H1 (cell line): ENCODE measurements around the gene MEIOSIN. TPM values are rescaled to one million over a fixed set of nuclear protein-coding genes. Genes with fewer than 3 reads are reported as not detected.
"Not testable (repeated sequence)": the region's sequence is repeated elsewhere in the genome, so short reads cannot be mapped to it uniquely, and the experiment has no call there.

Experiments used
- CTCF ChIA-PET: fragments of 300-600 bp; sonication (Branson Sonifier 250); formaldehyde crosslinking; loops from one replicate; lab custom pipeline; 2021; ENCODE audit not compliant: partially characterized antibody; lab: Charles Lee
- POLR2A ChIA-PET: fragments of 300-600 bp; sonication (Branson Sonifier 250); formaldehyde crosslinking; loops from one replicate; lab custom pipeline; 2021; ENCODE audit warnings: inconsistent platforms; ENCODE audit not compliant: partially characterized antibody; lab: Charles Lee
- DNase-seq, 2 experiments: peaks; one replicate each; pipeline versions ENCODE4 v3.0.0 to v3.0.0-alpha.2; 2010 to 2022; ENCODE audit warnings: low spot score in 2 of 2, low read depth in 1 of 2, mixed read lengths in 1 of 2
- FAIRE-seq: peaks from 2 replicates; lab custom pipeline; 2011; peaks lifted over from hg19 to GRCh38; lab: Jason Lieb, UNC
- H2AFZ ChIP-seq: 2 replicates; pipeline ENCODE4 v1.8.1; 2012; ENCODE audit warnings: low read length, inconsistent platforms
- H2AK5ac ChIP-seq: 2 replicates; pipeline ENCODE4 v1.6.1; 2013; ENCODE audit warnings: low read depth, low read length
- H2BK120ac ChIP-seq: replicated peaks from 2 replicates; pipeline ENCODE3; 2013; ENCODE audit warnings: low read depth, low read length, inconsistent platforms
- H2BK12ac ChIP-seq: 2 replicates; pipeline ENCODE4 v1.6.1; 2013; ENCODE audit warnings: low read depth, low read length
- H2BK15ac ChIP-seq: 2 replicates; pipeline ENCODE4 v1.6.1; 2013; ENCODE audit warnings: low read length
- H2BK20ac ChIP-seq: 2 replicates; pipeline ENCODE4 v1.6.1; 2013; ENCODE audit warnings: low read length
- H2BK5ac ChIP-seq: 2 replicates; pipeline ENCODE4 v1.6.1; 2013; ENCODE audit warnings: low read depth, low read length
- H3K14ac ChIP-seq: 2 replicates; pipeline ENCODE4 v1.6.1; 2013; ENCODE audit warnings: inconsistent platforms; ENCODE audit not compliant: insufficient read length
- H3K18ac ChIP-seq: 2 replicates; pipeline ENCODE4 v1.6.1; 2013; ENCODE audit warnings: low read length; ENCODE audit errors: extremely low read depth
- H3K23ac ChIP-seq: 2 replicates; pipeline ENCODE4 v1.6.1; 2013; ENCODE audit warnings: inconsistent platforms; ENCODE audit not compliant: insufficient read length
- H3K23me2 ChIP-seq: 2 replicates; pipeline ENCODE4 v1.6.1; 2013; ENCODE audit warnings: low read depth, low read length
- H3K27ac ChIP-seq: 2 replicates; pipeline ENCODE4 v1.6.1; 2011; ENCODE audit warnings: low read depth, low read length, inconsistent platforms
- H3K27me3 ChIP-seq, 4 experiments: replicated peaks in 1 of 4; 1 replicate in 1 of 4; 2 replicates in 3 of 4; pipeline versions ENCODE4 v1.6.1 to v1.8.1; 2011 to 2013; ENCODE audit warnings: low read length in 3 of 4, mild to moderate bottlenecking in 3 of 4, inconsistent platforms in 2 of 4, mixed read lengths in 2 of 4, moderate library complexity in 1 of 4; ENCODE audit not compliant: control insufficient read depth in 3 of 4, insufficient read depth in 3 of 4; ENCODE audit errors: extremely low read depth in 1 of 4
- H3K36me3 ChIP-seq, 4 experiments: 2 replicates each; pipeline versions ENCODE4 v1.6.1 to v1.8.1; 2011 to 2013; ENCODE audit warnings: mild to moderate bottlenecking in 4 of 4, low read length in 3 of 4, moderate library complexity in 2 of 4, control low read depth in 1 of 4, inconsistent platforms in 1 of 4; ENCODE audit not compliant: insufficient read depth in 4 of 4, control insufficient read depth in 2 of 4
- H3K4ac ChIP-seq: replicated peaks from 2 replicates; pipeline ENCODE3; 2013; ENCODE audit warnings: low read length, low read depth, mixed read lengths, inconsistent platforms; ENCODE audit not compliant: insufficient read length
- H3K4me1 ChIP-seq, 4 experiments: replicated peaks in 1 of 4; 1 replicate in 1 of 4; 2 replicates in 3 of 4; pipeline versions ENCODE4 v1.6.1 to v1.8.1; 2011 to 2013; ENCODE audit warnings: low read length in 3 of 4, inconsistent platforms in 2 of 4, mixed read lengths in 1 of 4; ENCODE audit not compliant: insufficient read depth in 4 of 4, control insufficient read depth in 3 of 4
- H3K4me2 ChIP-seq, 2 experiments: 2 replicates each; pipeline versions ENCODE4 v1.6.1 to v1.8.1; 2011 to 2013; ENCODE audit warnings: low read depth in 2 of 2, low read length in 2 of 2, control low read depth in 1 of 2, inconsistent platforms in 1 of 2, mild to moderate bottlenecking in 1 of 2; ENCODE audit not compliant: insufficient read depth in 1 of 2
- H3K4me3 ChIP-seq, 4 experiments: fragments of 200-600, 300-600 bp in 1 of 4; sonication (generic), shearing (Covaris generic), sonication (Bioruptor Twin) in 1 of 4; 2 replicates each; pipeline versions ENCODE4 v1.5.1 to v1.8.1; 2011 to 2016; ENCODE audit warnings: low read length in 4 of 4, low read depth in 3 of 4, control low read depth in 2 of 4, inconsistent platforms in 2 of 4, mild to moderate bottlenecking in 2 of 4, mixed read lengths in 1 of 4, moderate library complexity in 1 of 4; ENCODE audit not compliant: insufficient read depth in 2 of 4; ENCODE audit errors: extremely low read depth in 1 of 4
- H3K56ac ChIP-seq: replicated peaks from 2 replicates; pipeline ENCODE3; 2013; ENCODE audit warnings: low read depth, mild to moderate bottlenecking, mixed read lengths, low read length, inconsistent platforms; ENCODE audit not compliant: insufficient read length
- H3K79me1 ChIP-seq: 2 replicates; pipeline ENCODE4 v1.6.1; 2013; ENCODE audit warnings: low read depth, low read length, control low read depth
- H3K79me2 ChIP-seq, 2 experiments: 2 replicates each; pipeline versions ENCODE4 v1.6.1 to v1.8.1; 2012 to 2013; ENCODE audit warnings: low read length in 2 of 2, mild to moderate bottlenecking in 2 of 2, inconsistent platforms in 1 of 2; ENCODE audit not compliant: insufficient read depth in 2 of 2, control insufficient read depth in 1 of 2
- H3K9ac ChIP-seq, 4 experiments: replicated peaks in 1 of 4; 1 replicate in 1 of 4; 2 replicates in 3 of 4; pipeline versions ENCODE4 v1.6.1 to v1.8.1; 2011 to 2013; ENCODE audit warnings: low read depth in 3 of 4, low read length in 3 of 4, control low read depth in 2 of 4, mild to moderate bottlenecking in 2 of 4, moderate library complexity in 2 of 4, inconsistent platforms in 1 of 4; ENCODE audit errors: extremely low read depth in 1 of 4
- H3K9me3 ChIP-seq, 2 experiments: 2 replicates each; pipeline versions ENCODE4 v1.6.1 to v1.8.1; 2012 to 2013; ENCODE audit warnings: mild to moderate bottlenecking in 2 of 2, moderate library complexity in 2 of 2, control low read depth in 1 of 2, inconsistent platforms in 1 of 2, low read depth in 1 of 2, low read length in 1 of 2, mixed read lengths in 1 of 2; ENCODE audit not compliant: insufficient read depth in 2 of 2
- H4K20me1 ChIP-seq, 2 experiments: replicated peaks in 1 of 2; 2 replicates each; pipeline versions ENCODE3 to v1.8.1; 2011 to 2013; ENCODE audit warnings: inconsistent platforms in 2 of 2, low read length in 2 of 2, mild to moderate bottlenecking in 1 of 2; ENCODE audit not compliant: insufficient read depth in 2 of 2, control insufficient read depth in 1 of 2
- H4K5ac ChIP-seq: 2 replicates; pipeline ENCODE4 v1.6.1; 2013; ENCODE audit warnings: low read length, low read depth, mixed read lengths, inconsistent platforms; ENCODE audit not compliant: insufficient read length
- H4K8ac ChIP-seq: 2 replicates; pipeline ENCODE4 v1.8.0; 2013; ENCODE audit warnings: mild to moderate bottlenecking, moderate library complexity, low read length, inconsistent platforms; ENCODE audit not compliant: insufficient read depth; ENCODE audit errors: extremely low read depth
- H4K91ac ChIP-seq: replicated peaks from 2 replicates; pipeline ENCODE3; 2013; ENCODE audit warnings: low read length, mixed read lengths, inconsistent platforms; ENCODE audit not compliant: insufficient read length
- HDAC2 ChIP-seq, 2 experiments: fragments of 300-600 bp in 1 of 2; sonication (generic) in 1 of 2; IDR thresholded peaks; 2 replicates each; pipeline ENCODE4 v1.6.1; 2011 to 2012; ENCODE audit warnings: low read depth in 2 of 2, low read length in 2 of 2, mild to moderate bottlenecking in 2 of 2, moderate library complexity in 2 of 2, borderline replicate concordance in 1 of 2, inconsistent platforms in 1 of 2
- RBBP5 ChIP-seq: IDR thresholded peaks from 2 replicates; pipeline ENCODE4 v1.7.1; 2012; ENCODE audit warnings: low read depth, mild to moderate bottlenecking, inconsistent platforms, low read length, moderate library complexity, borderline replicate concordance
- SUZ12 ChIP-seq: fragments of 200-600 bp; sonication (generic); IDR thresholded peaks from 2 replicates; pipeline ENCODE4 v1.6.1; 2012; ENCODE audit warnings: mild to moderate bottlenecking, inconsistent platforms, low read length, moderate library complexity, mixed read lengths
- WGBS, 2 experiments: shearing (Covaris generic) in 1 of 2; methylation state at CpG; one replicate each; pipeline versions ENCODE4 v1.1.6 to v1.1.7; 2013 to 2015; ENCODE audit warnings: low lambda C conversion rate in 2 of 2, mixed read lengths in 2 of 2, inconsistent platforms in 1 of 2, low coverage in 1 of 2, missing lambda C conversion rate in 1 of 2; ENCODE audit not compliant: insufficient replicate concordance in 2 of 2, insufficient coverage in 1 of 2, insufficient read length in 1 of 2; ENCODE audit errors: extremely low coverage in 1 of 2, missing lambda C conversion rate in 1 of 2; 5-methylcytosine and 5-hydroxymethylcytosine counted together
- polyA plus RNA-seq, 7 experiments: library from polyadenylated mRNA; depleted of rRNA in 3 of 7; stranded (reverse) in 5 of 7; unstranded in 2 of 7; fragments of >200 nt in 5 of 7; fragments of 200-250 nt in 2 of 7; gene quantifications; 1 replicate in 5 of 7; 2 replicates in 1 of 7; 4 replicates in 1 of 7; pipeline versions ENCODE4 v1.2.1 to v1.2.3, GENCODE V29; 2011 to 2013; ENCODE audit warnings: missing spikeins in 2 of 7, mixed read lengths in 2 of 7
- total RNA-seq: library from RNA; stranded (reverse); fragmentation: NEBNext Ultra II Directional; extraction: Animal tissue kit (Norgen Biotek cat#: 25700); gene quantifications from 2 replicates; pipeline ENCODE4 v1.2.1, GENCODE V29; 2021

Gene MEIOSIN
- total and polyA plus RNA-seq, 2 of the 8 experiments (the other 6 are each of a cell fraction or from before 2014, with no cell fraction given) = 0.11 TPM; not detected in 1

DNA sequence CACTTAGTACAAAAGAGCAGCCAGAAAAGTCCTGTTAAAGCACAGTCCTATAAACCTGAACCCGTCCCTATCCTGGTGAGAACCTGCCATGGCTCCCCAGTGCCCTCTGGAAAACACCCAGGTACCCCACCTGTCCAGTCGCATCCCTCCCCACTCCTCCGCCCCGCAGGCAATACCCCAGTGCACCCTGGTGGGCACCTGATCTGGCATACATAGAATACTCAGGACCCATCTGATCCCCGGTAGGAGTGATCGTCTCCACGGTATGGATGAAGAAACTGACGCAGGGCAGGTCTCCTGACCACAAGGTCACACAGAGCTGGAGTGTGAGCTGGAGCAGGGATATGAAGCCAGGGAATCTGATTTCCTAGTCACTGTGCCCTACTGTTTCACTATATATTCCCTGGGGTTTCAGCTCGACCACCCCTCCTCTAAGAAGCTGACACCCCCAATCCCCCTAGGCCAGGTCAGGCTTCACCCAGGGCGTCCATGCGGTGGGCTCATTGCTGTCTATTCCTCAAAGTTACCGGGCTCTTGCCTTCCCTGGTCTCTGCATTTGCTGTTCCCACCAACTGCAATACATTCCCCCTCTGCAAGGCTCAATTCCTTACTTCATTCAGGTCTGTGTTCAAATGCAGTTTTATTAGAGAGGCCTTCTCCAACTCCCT lies 15.1 kb upstream of the MEIOSIN start (continued):
- TF ChIP-seq SUZ12 = no peak
- no peak for TF ChIP-seq RBBP5
- TF ChIP-seq HDAC2 (IDR thresholded peaks at IDR 0.05; ENCODE audit: borderline replicate concordance in 1 of 2, low read depth in 2 of 2, low read length in 2 of 2) = 0 out of 4 replicates have a peak, but pooled peaks of 1 of the 2 experiments have one; percentile 57

- POLR2A ChIA-PET = interaction anchor here (0.8 to 20.0 kb wide), 4 partner anchors 9 to 46 kb away, joined by 4 to 284 read pairs (median 78); partner anchors contain the start of genes FBXO46 and SIX5
Measured at GRCh38 chr19:45720065-45720464, 13.2 kb upstream of the MEIOSIN start.

More at GRCh38 chr19:45720065-45720464, 13.2 kb upstream of the MEIOSIN start:
- not testable (repeated sequence) for H3K79me1 ChIP-seq, H3K14ac ChIP-seq, H3K4me1 ChIP-seq, H3K23ac ChIP-seq, H2BK120ac ChIP-seq, H4K5ac ChIP-seq, H2BK12ac ChIP-seq, H3K27me3 ChIP-seq, H4K8ac ChIP-seq, H4K91ac ChIP-seq, H3K56ac ChIP-seq, H2AK5ac ChIP-seq, H3K4ac ChIP-seq, H2AFZ ChIP-seq, H4K20me1 ChIP-seq, H3K9me3 ChIP-seq, H3K18ac ChIP-seq, H3K4me3 ChIP-seq, H2BK20ac ChIP-seq, H3K9ac ChIP-seq, H2BK5ac ChIP-seq, H3K4me2 ChIP-seq, H2BK15ac ChIP-seq, H3K27ac ChIP-seq, DNase-seq, FAIRE-seq
- Histone ChIP-seq H3K23me2 (peaks cover 13% of the 10 kb centered on the region), H3K79me2 (peaks cover 6 to 43% of the 10 kb centered on the region in 2 experiments), H3K36me3 (peaks cover 4 to 14% (median 8%) of the 10 kb centered on the region in 4 experiments; a peak in 5 of 8 replicates)
- 93% methylated on average over 11 of the region's 11 CpGs; no CpG with 5 or more reads in 1 of the 2 experiments for WGBS, 2 experiments
- CTCF ChIA-PET = interaction anchor here (1.0 to 2.4 kb wide), 5 partner anchors 10 to 46 kb away, joined by 3 to 9 read pairs (median 4); partner anchors contain the start of genes FBXO46, QPCTL and SNRPD2
